Vagina (tissue), 2 donors: Measurements from ENCODE around the gene POU6F2. TPM values are rescaled to one million over a fixed set of nuclear protein-coding genes. Genes with fewer than 3 reads are reported as not detected.

ENCODE experiments used
- DNase-seq, 2 donors: peaks; one replicate each; pipeline ENCODE4 v3.0.0-alpha.2; 2017; ENCODE audit errors: extremely low spot score in 2 of 2
- H3K27ac ChIP-seq: fragments of 200-600 bp; sonication (generic); one replicate; pipeline ENCODE4 v1.5.1; 2019
- H3K27me3 ChIP-seq: fragments of 200-600 bp; sonication (generic); one replicate; pipeline ENCODE4 v1.5.1; 2019
- H3K36me3 ChIP-seq, 2 donors: fragments of 200-600 bp; sonication (generic); one replicate each; pipeline ENCODE4 v1.5.1; 2017 to 2019
- H3K4me1 ChIP-seq: fragments of 200-600 bp; sonication (generic); one replicate; pipeline ENCODE4 v1.5.1; 2019
- H3K4me3 ChIP-seq, 2 donors: fragments of 200-600 bp; sonication (generic); 1 replicate in 1 of 2; 2 replicates in 1 of 2; pipeline ENCODE4 v1.5.1; 2016 to 2019
- H3K9me3 ChIP-seq: fragments of 200-600 bp; sonication (generic); one replicate; pipeline ENCODE4 v1.5.1; 2019
- CTCF ChIP-seq, 3 experiments: fragments of 450-650 bp in 2 of 3; fragments of 200-600 bp in 1 of 3; sonication (generic) in 1 of 3; IDR thresholded peaks; one replicate each; pipeline ENCODE4 v1.5.1; 2017 to 2019; ENCODE audit warnings: antibody characterized with exemption in 3 of 3, mild to moderate bottlenecking in 2 of 3, moderate library complexity in 2 of 3
- POLR2A ChIP-seq, 2 donors: fragments of 450-650 bp; IDR thresholded peaks; one replicate each; pipeline ENCODE4 v1.6.1; 2017; ENCODE audit warnings: antibody characterized with exemption in 2 of 2, mild to moderate bottlenecking in 2 of 2, moderate library complexity in 2 of 2
- POLR2AphosphoS5 ChIP-seq, 2 donors: sonication (generic); formaldehyde crosslinking; IDR thresholded peaks; one replicate each; pipeline ENCODE4 v1.9.0; 2017; ENCODE audit warnings: antibody characterized with exemption in 2 of 2, mild to moderate bottlenecking in 2 of 2, low read depth in 1 of 2; ENCODE audit not compliant: insufficient read depth in 1 of 2
- intact Hi-C: fragments of 100-400 bp; cut with DNase I; formaldehyde crosslinking; loops from one replicate; pipeline ENCODE4 v1.15.1; 2023
- total RNA-seq: library from RNA; depleted of rRNA; stranded (reverse); fragments of >200 nt; gene quantifications from one replicate; pipeline ENCODE4 v1.2.3, GENCODE V29; 2016

POU6F2 gene
- total RNA-seq, 1 donor from 2014 or later: not detected

GRCh38 chr7:39022796-39023195, 45.1 kb downstream of the POU6F2 start:
- intact Hi-C loops: no loop called here
- Histone ChIP-seq H3K36me3 (no peaks in the 10 kb centered on the region), H3K4me3 (no peak overlapping the region), H3K27me3 (no peaks in the 10 kb centered on the region), H3K4me1 (no peaks in the 10 kb centered on the region), H3K9me3 (no peaks in the 10 kb centered on the region), H3K27ac (no peak overlapping the region)
- TF ChIP-seq CTCF (IDR thresholded peaks at IDR 0.05) (no peak), POLR2A (IDR thresholded peaks at IDR 0.05) (no peak), POLR2AphosphoS5 (IDR thresholded peaks at IDR 0.05; ENCODE audit: insufficient read depth in 1 of 2, low read depth in 1 of 2) (no peak)
- DNase-seq: no peak

GRCh38 chr7:39027491-39027890, 49.8 kb downstream of the POU6F2 start:
- Histone ChIP-seq H3K36me3 (no peaks in the 10 kb centered on the region), H3K27ac (no peak overlapping the region), H3K27me3 (no peaks in the 10 kb centered on the region), H3K4me1 (no peaks in the 10 kb centered on the region), H3K4me3 (no peak overlapping the region), H3K9me3 (no peaks in the 10 kb centered on the region)
- no peak for DNase-seq
- TF ChIP-seq POLR2AphosphoS5 (IDR thresholded peaks at IDR 0.05; ENCODE audit: insufficient read depth in 1 of 2, low read depth in 1 of 2) (no peak), POLR2A (IDR thresholded peaks at IDR 0.05) (no peak)
- intact Hi-C loops: no loop called here

GRCh38 chr7:39033885-39034624, 56.3 kb downstream of the POU6F2 start:
- H3K4me1 ChIP-seq: no peaks in the 10 kb centered on the region
- no peaks in the 10 kb centered on the region for H3K27me3 ChIP-seq
- no peak overlapping the region for H3K27ac ChIP-seq
- H3K9me3 ChIP-seq: no peaks in the 10 kb centered on the region
- no peak overlapping the region for H3K4me3 ChIP-seq
- no peak for DNase-seq
- no peaks in the 10 kb centered on the region for H3K36me3 ChIP-seq
- intact Hi-C loops: no loop called here
- no peak for TF ChIP-seq CTCF (IDR thresholded peaks at IDR 0.05)
- no peak for TF ChIP-seq POLR2AphosphoS5 (IDR thresholded peaks at IDR 0.05; ENCODE audit: insufficient read depth in 1 of 2, low read depth in 1 of 2)
- no peak for TF ChIP-seq POLR2A (IDR thresholded peaks at IDR 0.05)

GRCh38 chr7:39035156-39035555, 57.4 kb downstream of the POU6F2 start:
- Histone ChIP-seq H3K4me1 (no peaks in the 10 kb centered on the region), H3K9me3 (no peaks in the 10 kb centered on the region), H3K27ac (no peak overlapping the region), H3K4me3 (no peak overlapping the region), H3K36me3 (no peaks in the 10 kb centered on the region), H3K27me3 (no peaks in the 10 kb centered on the region)
- DNase-seq: no peak
- intact Hi-C loops: no loop called here
- TF ChIP-seq CTCF (IDR thresholded peaks at IDR 0.05) (no peak), POLR2A (IDR thresholded peaks at IDR 0.05) (no peak), POLR2AphosphoS5 (IDR thresholded peaks at IDR 0.05; ENCODE audit: insufficient read depth in 1 of 2, low read depth in 1 of 2) (no peak)

- Histone ChIP-seq H3K36me3 (no peaks in the 10 kb centered on the region), H3K27ac (no peak overlapping the region), H3K27me3 (no peaks in the 10 kb centered on the region), H3K4me1 (no peaks in the 10 kb centered on the region), H3K9me3 (no peaks in the 10 kb centered on the region), H3K4me3 (no peak overlapping the region)
- intact Hi-C loops: no loop called here
- no peak for DNase-seq
- no peak for TF ChIP-seq POLR2AphosphoS5 (IDR thresholded peaks at IDR 0.05; ENCODE audit: insufficient read depth in 1 of 2, low read depth in 1 of 2)
- no peak for TF ChIP-seq CTCF (IDR thresholded peaks at IDR 0.05)
- no peak for TF ChIP-seq POLR2A (IDR thresholded peaks at IDR 0.05)
These were observed 58.2 kb downstream of the POU6F2 start for GRCh38 chr7:39035903-39036302.
